A673 (cell line): ENCODE data around the gene ACTL8. TPM values are rescaled to one million over a fixed set of nuclear protein-coding genes. Genes with fewer than 3 reads are reported as not detected.

Experiments
- BruUV-seq: library from RNA; stranded (reverse); fragments of 400-500 nt; replicated peaks from 2 replicates; lab custom pipeline; 2021; lab: Mats Ljungman, UMichigan
- CTCF ChIA-PET: fragments of 300-600 bp; sonication (Branson Sonifier 250); formaldehyde crosslinking; loops from one replicate; lab custom pipeline; 2022; ENCODE audit warnings: antibody characterized with exemption; lab: Charles Lee
- POLR2A ChIA-PET: fragments of 300-600 bp; sonication (Branson Sonifier 250); formaldehyde crosslinking; loops from one replicate; lab custom pipeline; 2022; ENCODE audit warnings: antibody characterized with exemption; ENCODE audit not compliant: low non-redundant PET; lab: Charles Lee
- DNase-seq: peaks from one replicate; pipeline ENCODE4 v3.0.0-alpha.2; 2015; ENCODE audit warnings: low spot score
- H3K27ac ChIP-seq: fragments of 200-600 bp; sonication (generic); 2 replicates; pipeline ENCODE4 v1.5.1; 2016; ENCODE audit warnings: mixed run types, low read depth, mild to moderate bottlenecking, mixed read lengths, antibody characterized with exemption, low read length; ENCODE audit not compliant: poor library complexity, severe bottlenecking
- H3K27me3 ChIP-seq: fragments of 200-600 bp; sonication (generic); replicated peaks from 2 replicates; pipeline ENCODE4 v1.6.1; 2017; ENCODE audit warnings: mixed run types, low read depth, mild to moderate bottlenecking, mixed read lengths, antibody characterized with exemption, low read length; ENCODE audit not compliant: insufficient read depth, poor library complexity
- H3K36me3 ChIP-seq: fragments of 200-600 bp; sonication (generic); 2 replicates; pipeline ENCODE4 v1.6.1; 2016; ENCODE audit warnings: mixed run types, mild to moderate bottlenecking, mixed read lengths, antibody characterized with exemption, low read length; ENCODE audit not compliant: insufficient read depth, poor library complexity, severe bottlenecking
- H3K4me1 ChIP-seq: fragments of 200-600 bp; sonication (generic); 2 replicates; pipeline ENCODE4 v1.6.1; 2017; ENCODE audit warnings: mixed run types, mild to moderate bottlenecking, mixed read lengths, antibody characterized with exemption, low read length; ENCODE audit not compliant: insufficient read depth, poor library complexity, severe bottlenecking
- H3K4me3 ChIP-seq: fragments of 200-600 bp; sonication (generic); 2 replicates; pipeline ENCODE4 v1.5.1; 2016; ENCODE audit warnings: low read depth, mixed run types, mild to moderate bottlenecking, mixed read lengths, low read length; ENCODE audit not compliant: poor library complexity, severe bottlenecking
- H3K9me3 ChIP-seq: fragments of 200-600 bp; sonication (generic); 2 replicates; pipeline ENCODE4 v1.6.1; 2016; ENCODE audit warnings: mixed run types, low read depth, mild to moderate bottlenecking, mixed read lengths, antibody characterized with exemption, low read length; ENCODE audit not compliant: poor library complexity, severe bottlenecking
- CTCF ChIP-seq: fragments of 300-800, 200-600 bp; sonication (generic); conservative IDR thresholded peaks from 2 replicates; pipeline ENCODE4 v1.5.1; 2017; ENCODE audit warnings: low read depth, mild to moderate bottlenecking, antibody characterized with exemption, low read length, moderate library complexity, mixed read lengths
- EZH2 ChIP-seq: fragments of 200-600 bp; sonication (generic); IDR thresholded peaks from 2 replicates; pipeline ENCODE4 v1.6.1; 2017; ENCODE audit warnings: borderline replicate concordance, low read depth, mild to moderate bottlenecking, mixed read lengths, antibody characterized with exemption, low read length; ENCODE audit not compliant: poor library complexity, severe bottlenecking
- intact Hi-C: fragments of 100-400 bp; cut with micrococcal nuclease; formaldehyde crosslinking; loops from one replicate; pipeline ENCODE4 v1.10.0; 2022; ENCODE audit not compliant: unreplicated experiment
- total RNA-seq: library from RNA; stranded (reverse); gene quantifications from 2 replicates; pipeline ENCODE4 v1.2.3, GENCODE V29; 2021

The ACTL8 gene
- total RNA-seq, 1 experiment from 2014 or later = 0.28 TPM

- H3K4me1 ChIP-seq = peaks cover 5% of the 10 kb centered on the region
- no peak overlapping the region for H3K4me3 ChIP-seq
- no peaks in the 10 kb centered on the region for H3K9me3 ChIP-seq
- DNase-seq = no peak
- ChIA-PET POLR2A (no interaction called here), CTCF (no interaction called here)
- intact Hi-C loops = no loop called here
- H3K36me3 ChIP-seq = no peaks in the 10 kb centered on the region
- H3K27ac ChIP-seq = no peak overlapping the region
- BruUV-seq = no TSS peak
- H3K27me3 ChIP-seq = no peaks in the 10 kb centered on the region
- no peak for TF ChIP-seq EZH2
- no peak for TF ChIP-seq CTCF
Observed at GRCh38 chr1:17789926-17790325, 34.8 kb downstream of the ACTL8 start.

- peaks cover 11% of the 10 kb centered on the region for H3K4me1 ChIP-seq
- ChIA-PET CTCF (no interaction called here), POLR2A (no interaction called here)
- no peaks in the 10 kb centered on the region for H3K36me3 ChIP-seq
- H3K27ac ChIP-seq = no peak overlapping the region
- no peaks in the 10 kb centered on the region for H3K9me3 ChIP-seq
- BruUV-seq = no TSS peak
- no peak overlapping the region for H3K4me3 ChIP-seq
- H3K27me3 ChIP-seq = no peaks in the 10 kb centered on the region
- DNase-seq = no peak
- TF ChIP-seq EZH2 = no peak
- TF ChIP-seq CTCF = no peak
- intact Hi-C loops = no loop called here
Observed at GRCh38 chr1:17790383-17791054, 35.4 kb downstream of the ACTL8 start.

- Histone ChIP-seq H3K4me1 (peaks cover 16% of the 10 kb centered on the region), H3K27ac (no peak overlapping the region), H3K36me3 (no peaks in the 10 kb centered on the region), H3K27me3 (no peaks in the 10 kb centered on the region), H3K9me3 (no peaks in the 10 kb centered on the region), H3K4me3 (no peak overlapping the region)
- intact Hi-C loops = no loop called here
- no peak for TF ChIP-seq EZH2
- TF ChIP-seq CTCF = no peak
- ChIA-PET POLR2A (no interaction called here), CTCF (interaction anchor here (0.7 kb wide), 1 partner anchor 444 kb away, joined by 7 read pairs; no protein-coding TSS in a partner anchor)
- no peak for DNase-seq
- BruUV-seq = no TSS peak
Observed at GRCh38 chr1:17791055-17791390, 35.9 kb downstream of the ACTL8 start.
